SK-N-SH (cell line): Measurements from ENCODE around the gene FRYL.

ENCODE experiments used
- RAD21 ChIP-seq: IDR thresholded peaks from 2 replicates; pipeline ENCODE4 v1.6.1; 2012; ENCODE audit warnings: mild to moderate bottlenecking, low read length
- RCOR1 ChIP-seq: fragments of 150-350 bp; IDR thresholded peaks from 2 replicates; pipeline ENCODE4 v1.6.1; 2017; ENCODE audit warnings: antibody characterized with exemption, low read length
- TCF12 ChIP-seq: IDR thresholded peaks from 2 replicates; pipeline ENCODE4 v1.4.0; 2012
- TF ChIP-seq, protein P1 (sequence below): fragments of 200-600 bp; sonication (generic); IDR thresholded peaks from 2 replicates; pipeline ENCODE4 v1.6.1; 2017; ENCODE audit warnings: antibody characterized with exemption, mild to moderate bottlenecking, moderate library complexity
- TF ChIP-seq, protein P2 (sequence below): IDR thresholded peaks from 2 replicates; pipeline ENCODE4 v1.4.0; 2012; ENCODE audit warnings: low read depth
- TF ChIP-seq, protein P3 (sequence below): IDR thresholded peaks from 2 replicates; pipeline ENCODE4 v1.6.1; 2012; ENCODE audit warnings: mild to moderate bottlenecking, low read depth, low read length, moderate library complexity

DNA sequence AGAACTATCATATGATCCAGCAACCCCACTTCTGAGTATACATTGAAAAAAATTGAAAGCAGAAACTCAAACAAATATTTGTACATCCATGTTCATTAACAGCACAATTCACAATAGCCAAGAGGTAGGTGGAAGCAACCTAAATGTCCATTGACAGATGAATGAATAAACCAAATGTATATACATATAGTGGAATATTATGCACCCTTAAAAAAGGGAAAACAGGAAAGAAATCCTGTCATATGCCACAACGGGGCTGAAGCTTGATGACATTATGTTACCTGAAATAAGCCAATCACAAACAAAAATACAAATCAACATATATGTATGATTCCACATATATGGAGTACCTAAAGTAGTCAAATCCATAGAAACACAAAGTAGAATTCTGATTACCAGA lies 222.1 kb downstream of the FRYL start:
- TF ChIP-seq RAD21 (no peak), RCOR1 (no peak), TCF12 (no peak)
- TF ChIP-seq, protein P1, sequence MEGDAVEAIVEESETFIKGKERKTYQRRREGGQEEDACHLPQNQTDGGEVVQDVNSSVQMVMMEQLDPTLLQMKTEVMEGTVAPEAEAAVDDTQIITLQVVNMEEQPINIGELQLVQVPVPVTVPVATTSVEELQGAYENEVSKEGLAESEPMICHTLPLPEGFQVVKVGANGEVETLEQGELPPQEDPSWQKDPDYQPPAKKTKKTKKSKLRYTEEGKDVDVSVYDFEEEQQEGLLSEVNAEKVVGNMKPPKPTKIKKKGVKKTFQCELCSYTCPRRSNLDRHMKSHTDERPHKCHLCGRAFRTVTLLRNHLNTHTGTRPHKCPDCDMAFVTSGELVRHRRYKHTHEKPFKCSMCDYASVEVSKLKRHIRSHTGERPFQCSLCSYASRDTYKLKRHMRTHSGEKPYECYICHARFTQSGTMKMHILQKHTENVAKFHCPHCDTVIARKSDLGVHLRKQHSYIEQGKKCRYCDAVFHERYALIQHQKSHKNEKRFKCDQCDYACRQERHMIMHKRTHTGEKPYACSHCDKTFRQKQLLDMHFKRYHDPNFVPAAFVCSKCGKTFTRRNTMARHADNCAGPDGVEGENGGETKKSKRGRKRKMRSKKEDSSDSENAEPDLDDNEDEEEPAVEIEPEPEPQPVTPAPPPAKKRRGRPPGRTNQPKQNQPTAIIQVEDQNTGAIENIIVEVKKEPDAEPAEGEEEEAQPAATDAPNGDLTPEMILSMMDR: no peak
- TF ChIP-seq, protein P2, sequence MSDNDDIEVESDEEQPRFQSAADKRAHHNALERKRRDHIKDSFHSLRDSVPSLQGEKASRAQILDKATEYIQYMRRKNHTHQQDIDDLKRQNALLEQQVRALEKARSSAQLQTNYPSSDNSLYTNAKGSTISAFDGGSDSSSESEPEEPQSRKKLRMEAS: no peak
- TF ChIP-seq, protein P3, sequence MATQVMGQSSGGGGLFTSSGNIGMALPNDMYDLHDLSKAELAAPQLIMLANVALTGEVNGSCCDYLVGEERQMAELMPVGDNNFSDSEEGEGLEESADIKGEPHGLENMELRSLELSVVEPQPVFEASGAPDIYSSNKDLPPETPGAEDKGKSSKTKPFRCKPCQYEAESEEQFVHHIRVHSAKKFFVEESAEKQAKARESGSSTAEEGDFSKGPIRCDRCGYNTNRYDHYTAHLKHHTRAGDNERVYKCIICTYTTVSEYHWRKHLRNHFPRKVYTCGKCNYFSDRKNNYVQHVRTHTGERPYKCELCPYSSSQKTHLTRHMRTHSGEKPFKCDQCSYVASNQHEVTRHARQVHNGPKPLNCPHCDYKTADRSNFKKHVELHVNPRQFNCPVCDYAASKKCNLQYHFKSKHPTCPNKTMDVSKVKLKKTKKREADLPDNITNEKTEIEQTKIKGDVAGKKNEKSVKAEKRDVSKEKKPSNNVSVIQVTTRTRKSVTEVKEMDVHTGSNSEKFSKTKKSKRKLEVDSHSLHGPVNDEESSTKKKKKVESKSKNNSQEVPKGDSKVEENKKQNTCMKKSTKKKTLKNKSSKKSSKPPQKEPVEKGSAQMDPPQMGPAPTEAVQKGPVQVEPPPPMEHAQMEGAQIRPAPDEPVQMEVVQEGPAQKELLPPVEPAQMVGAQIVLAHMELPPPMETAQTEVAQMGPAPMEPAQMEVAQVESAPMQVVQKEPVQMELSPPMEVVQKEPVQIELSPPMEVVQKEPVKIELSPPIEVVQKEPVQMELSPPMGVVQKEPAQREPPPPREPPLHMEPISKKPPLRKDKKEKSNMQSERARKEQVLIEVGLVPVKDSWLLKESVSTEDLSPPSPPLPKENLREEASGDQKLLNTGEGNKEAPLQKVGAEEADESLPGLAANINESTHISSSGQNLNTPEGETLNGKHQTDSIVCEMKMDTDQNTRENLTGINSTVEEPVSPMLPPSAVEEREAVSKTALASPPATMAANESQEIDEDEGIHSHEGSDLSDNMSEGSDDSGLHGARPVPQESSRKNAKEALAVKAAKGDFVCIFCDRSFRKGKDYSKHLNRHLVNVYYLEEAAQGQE: no peak
